ENCODE data around the gene MSLN. TPM values are rescaled to one million over a fixed set of nuclear protein-coding genes. Genes with fewer than 3 reads are reported as not detected.

Gene MSLN
- total RNA-seq, 6 donors from 2014 or later: 47.8 to 275 (median 121) TPM

DNA sequence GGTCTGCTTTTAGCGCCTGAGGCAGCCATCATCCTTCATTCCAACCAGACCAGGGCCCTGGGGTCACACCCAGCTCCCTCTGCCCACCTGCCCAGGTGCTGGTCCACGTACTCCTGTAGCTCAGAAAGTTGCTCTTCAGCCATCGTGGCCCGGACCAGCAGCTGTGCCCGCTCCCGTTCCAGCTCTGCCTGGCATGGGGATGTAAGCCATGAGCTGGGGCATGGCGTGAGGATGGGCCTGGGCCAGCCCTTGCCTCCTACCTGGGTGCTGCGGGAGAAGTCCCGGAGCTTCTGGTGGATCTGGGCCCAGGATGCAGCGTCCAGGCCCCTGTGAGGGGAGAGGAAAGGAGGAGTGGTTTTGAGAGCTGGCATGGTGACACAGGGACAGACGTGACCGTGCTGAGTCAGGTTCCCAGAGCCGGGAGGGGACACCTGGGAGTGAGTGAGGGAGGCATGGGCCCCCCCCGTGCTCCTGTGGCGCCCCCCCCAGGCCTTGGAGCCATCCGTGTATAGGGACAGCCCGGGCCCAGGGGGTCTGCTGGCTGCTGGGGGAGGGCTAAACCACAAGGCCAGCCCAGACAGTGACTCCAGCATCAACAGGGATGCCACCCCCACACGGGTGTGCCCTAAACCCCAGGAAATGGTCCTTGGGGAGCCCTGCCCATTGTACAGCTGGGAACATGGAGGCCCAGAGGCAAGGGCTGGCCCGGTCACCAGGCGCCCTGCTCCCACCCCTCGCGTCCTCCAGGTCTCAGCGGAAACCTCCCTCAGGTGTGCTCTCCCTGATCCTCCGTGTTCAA, 37.5 kb upstream of the MSLN start:
- 83 to 90% methylated on average over 10 to 23 of the region's 24 CpGs for WGBS, 2 donors
- Histone ChIP-seq H3K27ac (no peak overlapping the region), H3K36me3 (peaks cover 0 to 3% (median 0%) of the 10 kb centered on the region in 4 donors), H3K9me3 (no peaks in the 10 kb centered on the region), H3K27me3 (peaks cover 0 to 25% (median 15%) of the 10 kb centered on the region in 4 donors), H3K4me3 (no peak overlapping the region), H3K4me1 (peaks cover 24 to 52% (median 48%) of the 10 kb centered on the region in 4 donors)
- peak in 1 of 2 donors; percentile 59 for DNase-seq
- TF ChIP-seq, protein P1, sequence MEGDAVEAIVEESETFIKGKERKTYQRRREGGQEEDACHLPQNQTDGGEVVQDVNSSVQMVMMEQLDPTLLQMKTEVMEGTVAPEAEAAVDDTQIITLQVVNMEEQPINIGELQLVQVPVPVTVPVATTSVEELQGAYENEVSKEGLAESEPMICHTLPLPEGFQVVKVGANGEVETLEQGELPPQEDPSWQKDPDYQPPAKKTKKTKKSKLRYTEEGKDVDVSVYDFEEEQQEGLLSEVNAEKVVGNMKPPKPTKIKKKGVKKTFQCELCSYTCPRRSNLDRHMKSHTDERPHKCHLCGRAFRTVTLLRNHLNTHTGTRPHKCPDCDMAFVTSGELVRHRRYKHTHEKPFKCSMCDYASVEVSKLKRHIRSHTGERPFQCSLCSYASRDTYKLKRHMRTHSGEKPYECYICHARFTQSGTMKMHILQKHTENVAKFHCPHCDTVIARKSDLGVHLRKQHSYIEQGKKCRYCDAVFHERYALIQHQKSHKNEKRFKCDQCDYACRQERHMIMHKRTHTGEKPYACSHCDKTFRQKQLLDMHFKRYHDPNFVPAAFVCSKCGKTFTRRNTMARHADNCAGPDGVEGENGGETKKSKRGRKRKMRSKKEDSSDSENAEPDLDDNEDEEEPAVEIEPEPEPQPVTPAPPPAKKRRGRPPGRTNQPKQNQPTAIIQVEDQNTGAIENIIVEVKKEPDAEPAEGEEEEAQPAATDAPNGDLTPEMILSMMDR (IDR thresholded peaks at IDR 0.05): no peak
- no peak for TF ChIP-seq POLR2AphosphoS5 (IDR thresholded peaks at IDR 0.05)
- TF ChIP-seq EP300 (IDR thresholded peaks at IDR 0.05): no peak
- no peak for TF ChIP-seq POLR2A (IDR thresholded peaks at IDR 0.05)
- ATAC-seq (ENCODE audit: low FRiP score in 2 of 2): no peak

DNA sequence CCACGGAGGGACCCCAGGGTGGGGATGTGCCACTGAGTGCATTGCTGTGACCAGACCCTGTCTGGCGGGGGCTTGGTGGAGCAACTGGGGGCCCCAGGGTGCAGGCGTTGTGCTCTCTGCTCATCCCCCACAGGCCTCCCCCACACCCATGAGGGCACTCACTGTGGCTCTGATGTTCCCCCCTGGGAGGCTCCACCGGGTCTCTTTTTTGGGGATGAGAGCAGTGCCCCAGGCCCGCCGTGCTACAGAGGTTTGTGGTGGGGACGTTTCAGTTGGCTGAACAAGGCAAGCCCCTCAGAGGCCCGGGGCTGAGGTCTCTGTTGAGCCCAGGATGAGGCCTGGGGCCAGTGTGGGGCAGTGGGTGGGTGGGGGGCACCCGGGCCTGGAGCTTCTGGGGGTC, 36.8 kb upstream of the MSLN start:
- Histone ChIP-seq H3K4me3 (no peak overlapping the region), H3K36me3 (peaks cover 0 to 3% (median 0%) of the 10 kb centered on the region in 4 donors), H3K27me3 (peaks cover 0 to 29% (median 17%) of the 10 kb centered on the region in 4 donors), H3K27ac (no peak overlapping the region), H3K9me3 (no peaks in the 10 kb centered on the region), H3K4me1 (peaks cover 31 to 58% (median 55%) of the 10 kb centered on the region in 4 donors)
- 80 to 93% methylated on average over 1 to 9 of the region's 9 CpGs for WGBS, 2 donors
- no peak for ATAC-seq (ENCODE audit: low FRiP score in 2 of 2)
- TF ChIP-seq, protein P1 (IDR thresholded peaks at IDR 0.05): no peak
- no peak for TF ChIP-seq POLR2AphosphoS5 (IDR thresholded peaks at IDR 0.05)
- TF ChIP-seq EP300 (IDR thresholded peaks at IDR 0.05): no peak
- no peak for TF ChIP-seq POLR2A (IDR thresholded peaks at IDR 0.05)
- DNase-seq: no peak

DNA sequence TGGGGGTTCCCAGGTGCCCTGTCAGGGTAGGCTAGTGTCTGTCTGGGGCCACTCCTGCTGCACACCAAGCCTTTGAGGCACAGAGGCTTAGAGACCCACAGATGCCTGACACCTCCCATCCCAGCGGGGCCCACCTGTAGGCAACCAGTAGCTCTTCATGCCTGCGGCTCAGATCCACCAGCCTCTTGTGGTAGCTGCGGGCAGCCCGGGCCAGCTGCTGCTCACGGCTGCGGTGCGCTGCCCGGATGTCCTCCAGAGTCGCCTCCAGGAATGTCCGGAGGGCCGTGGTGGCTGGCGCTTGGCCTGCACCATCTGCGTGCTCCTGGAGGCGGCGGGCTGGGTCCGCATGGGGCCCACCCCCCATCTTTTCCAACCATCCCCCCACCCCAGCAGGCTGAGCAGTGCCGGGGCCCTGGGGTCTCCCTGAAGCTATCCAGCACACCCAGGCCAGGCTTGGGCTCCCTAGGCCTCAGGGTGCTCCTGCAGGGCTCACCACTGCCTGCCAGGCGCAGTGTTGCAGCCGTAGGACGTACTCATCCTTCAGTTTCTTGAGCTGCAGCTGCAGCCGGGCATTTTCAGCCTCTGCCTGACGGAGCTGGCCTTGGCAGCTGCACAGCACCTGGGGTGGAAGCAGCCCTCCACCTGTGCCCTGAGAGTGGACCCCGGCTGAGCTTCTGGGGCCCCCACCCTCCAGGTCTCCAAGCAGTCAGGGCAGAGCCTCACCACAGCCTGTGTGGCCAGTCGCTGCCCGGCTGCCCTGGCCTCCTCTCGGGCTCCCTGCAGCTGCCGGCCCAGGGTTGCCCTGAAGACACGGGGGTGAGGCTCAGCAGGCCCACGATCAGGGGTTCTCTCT, 36.1 kb upstream of the MSLN start:
- Histone ChIP-seq H3K36me3 (peaks cover 0 to 3% (median 0%) of the 10 kb centered on the region in 4 donors), H3K9me3 (no peaks in the 10 kb centered on the region), H3K27ac (no peak overlapping the region), H3K4me3 (no peak overlapping the region), H3K4me1 (peaks cover 34 to 62% (median 50%) of the 10 kb centered on the region in 4 donors), H3K27me3 (peaks cover 0 to 29% (median 17%) of the 10 kb centered on the region in 4 donors)
- no peak for TF ChIP-seq EP300 (IDR thresholded peaks at IDR 0.05)
- ATAC-seq (ENCODE audit: low FRiP score in 2 of 2) (no peak), DNase-seq (peak in 1 of 2 donors; percentile 79)
- 55 to 78% methylated on average over 4 to 5 of the region's 29 CpGs for WGBS, 2 donors

DNA sequence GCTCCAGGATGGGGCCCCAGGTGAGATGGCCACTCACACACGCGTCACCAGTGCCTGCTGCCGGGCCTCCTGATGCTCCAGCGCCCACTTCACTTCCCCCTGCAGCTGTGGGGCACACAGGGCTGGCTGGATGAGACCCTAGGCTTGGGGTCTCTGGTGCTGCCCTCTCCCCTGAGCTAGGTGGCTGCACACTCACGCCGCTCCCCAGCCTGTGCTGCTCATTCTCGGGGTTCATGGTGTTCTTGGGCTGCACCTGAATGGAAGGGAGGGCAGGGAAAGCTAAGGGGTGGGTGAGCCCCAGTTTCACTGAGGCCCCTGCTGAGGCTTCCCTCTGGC, 35.5 kb upstream of the MSLN start:
- no peaks in the 10 kb centered on the region for H3K9me3 ChIP-seq
- DNase-seq (no peak), ATAC-seq (ENCODE audit: low FRiP score in 2 of 2) (no peak)
- no peak overlapping the region for H3K27ac ChIP-seq
- H3K4me3 ChIP-seq: no peak overlapping the region
- no peak for TF ChIP-seq POLR2AphosphoS5 (IDR thresholded peaks at IDR 0.05)
- no peak for TF ChIP-seq POLR2A (IDR thresholded peaks at IDR 0.05)
- TF ChIP-seq EP300 (IDR thresholded peaks at IDR 0.05): no peak
- TF ChIP-seq, protein P1 (IDR thresholded peaks at IDR 0.05): no peak
- 84 to 95% methylated on average over 3 to 7 of the region's 7 CpGs for WGBS, 2 donors
- peaks cover 30 to 59% (median 47%) of the 10 kb centered on the region in 4 donors for H3K4me1 ChIP-seq
- H3K36me3 ChIP-seq: peaks cover 0 to 6% (median under 1%) of the 10 kb centered on the region in 4 donors
- H3K27me3 ChIP-seq: peaks cover 0 to 29% (median 17%) of the 10 kb centered on the region in 4 donors

Measured in upper lobe of left lung (tissue), 6 donors.